ENCODE data around the gene CRYBG2.

GRCh38 chr1:26291939-26292338, 62.0 kb downstream of the CRYBG2 start:
- TF ChIP-seq CTCF (IDR thresholded peaks at IDR 0.05) (no peak), EZH2 (IDR thresholded peaks at IDR 0.05) (no peak), EZH2phosphoT487 (IDR thresholded peaks at IDR 0.05) (no peak)

Data from neural progenitor cell (in vitro differentiated cells).